Endothelial cell of umbilical vein (primary cell): ENCODE data around the gene PTGDR2. TPM values are rescaled to one million over a fixed set of nuclear protein-coding genes. Genes with fewer than 3 reads are reported as not detected.

ENCODE experiments used
- BruUV-seq: library from RNA; stranded (reverse); fragments of 400-500 nt; replicated peaks from 2 replicates; lab custom pipeline; 2021; lab: Mats Ljungman, UMichigan
- CTCF ChIA-PET: fragments of 300-600, 350-600 bp; sonication (Branson Sonifier 250); formaldehyde crosslinking; loops from one replicate; lab custom pipeline; 2021; ENCODE audit warnings: antibody characterized with exemption, inconsistent platforms; lab: Charles Lee
- POLR2A ChIA-PET: fragments of 300-600, 350-600 bp; sonication (Branson Sonifier 250); formaldehyde crosslinking; loops from one replicate; lab custom pipeline; 2021; ENCODE audit warnings: antibody characterized with exemption, inconsistent platforms; lab: Charles Lee
- DNase-seq: peaks from one replicate; pipeline ENCODE4 v3.0.0-alpha.2; 2011; ENCODE audit warnings: low read depth, low spot score
- FAIRE-seq: peaks from 2 replicates; lab custom pipeline; 2011; peaks lifted over from hg19 to GRCh38; lab: Jason Lieb, UNC
- H2AFZ ChIP-seq: 2 replicates; pipeline ENCODE4 v1.6.0; 2012; ENCODE audit warnings: low read depth, low read length, control low read depth, inconsistent platforms
- H3K27ac ChIP-seq: 2 replicates; pipeline ENCODE4 v1.5.1; 2011; ENCODE audit warnings: low read depth, mild to moderate bottlenecking, control low read depth, low read length, moderate library complexity; ENCODE audit not compliant: insufficient read depth
- H3K27me3 ChIP-seq, 2 experiments: 2 replicates each; pipeline versions ENCODE4 v1.6.0 to v1.6.1; 2011; ENCODE audit warnings: low read length in 2 of 2, mixed read lengths in 1 of 2; ENCODE audit not compliant: control insufficient read depth in 2 of 2, insufficient read depth in 2 of 2
- H3K36me3 ChIP-seq, 2 experiments: 2 replicates in 1 of 2; 3 replicates in 1 of 2; pipeline ENCODE4 v1.5.1; 2011; ENCODE audit warnings: low read length in 2 of 2, mild to moderate bottlenecking in 1 of 2, moderate library complexity in 1 of 2; ENCODE audit not compliant: control insufficient read depth in 2 of 2, insufficient read depth in 2 of 2; ENCODE audit errors: extremely low read depth in 1 of 2
- H3K4me1 ChIP-seq: 3 replicates; pipeline ENCODE4 v1.5.1; 2011; ENCODE audit warnings: mild to moderate bottlenecking, low read length; ENCODE audit not compliant: control insufficient read depth, insufficient read depth; ENCODE audit errors: extremely low read depth
- H3K4me2 ChIP-seq: 2 replicates; pipeline ENCODE4 v1.6.1; 2011; ENCODE audit warnings: low read length, control low read depth, mixed read lengths; ENCODE audit not compliant: insufficient read depth
- H3K4me3 ChIP-seq, 3 experiments: fragments of 200-600 bp in 1 of 3; sonication (generic), shearing (Covaris generic) in 1 of 3; replicated peaks in 1 of 3; 2 replicates each; pipeline ENCODE4 v1.5.1; 2011 to 2016; ENCODE audit warnings: control low read depth in 3 of 3, low read length in 3 of 3, mild to moderate bottlenecking in 2 of 3, inconsistent platforms in 1 of 3, low read depth in 1 of 3, moderate library complexity in 1 of 3; ENCODE audit not compliant: insufficient read depth in 1 of 3
- H3K79me2 ChIP-seq: 2 replicates; pipeline ENCODE4 v1.6.0; 2012; ENCODE audit warnings: low read length, inconsistent platforms; ENCODE audit not compliant: control insufficient read depth, insufficient read depth
- H3K9ac ChIP-seq: replicated peaks from 2 replicates; pipeline ENCODE3; 2011; ENCODE audit warnings: low read length, control low read depth; ENCODE audit not compliant: insufficient read depth; ENCODE audit errors: extremely low read depth
- H3K9me1 ChIP-seq: replicated peaks from 3 replicates; pipeline ENCODE4 v1.6.0; 2011; ENCODE audit warnings: mild to moderate bottlenecking, low read length; ENCODE audit not compliant: control insufficient read depth, insufficient read depth; ENCODE audit errors: extremely low read depth
- H3K9me3 ChIP-seq: replicated peaks from 2 replicates; pipeline ENCODE4 v1.5.1; 2012; ENCODE audit warnings: low read length, inconsistent platforms; ENCODE audit not compliant: control insufficient read depth, insufficient read depth
- H4K20me1 ChIP-seq: replicated peaks from 2 replicates; pipeline ENCODE3; 2011; ENCODE audit warnings: mild to moderate bottlenecking, low read length; ENCODE audit not compliant: control insufficient read depth, insufficient read depth; ENCODE audit errors: extremely low read depth
- EZH2 ChIP-seq: IDR thresholded peaks from 2 replicates; pipeline ENCODE4 v1.6.1; 2012; ENCODE audit warnings: borderline replicate concordance, low read depth, mild to moderate bottlenecking, moderate library complexity, low read length, inconsistent platforms; ENCODE audit not compliant: severe bottlenecking
- FOS ChIP-seq: IDR thresholded peaks from 2 replicates; pipeline ENCODE4 v1.6.1; 2011; ENCODE audit warnings: mild to moderate bottlenecking, low read length, moderate library complexity, borderline replicate concordance; ENCODE audit not compliant: insufficient read depth
- GATA2 ChIP-seq: IDR thresholded peaks from 2 replicates; pipeline ENCODE4 v1.7.0; 2011; ENCODE audit warnings: low read depth, mild to moderate bottlenecking, moderate library complexity, mixed read lengths, low read length; ENCODE audit not compliant: insufficient read length, insufficient read depth
- JUN ChIP-seq: IDR thresholded peaks from 2 replicates; pipeline ENCODE4 v1.6.1; 2011; ENCODE audit warnings: borderline replicate concordance, low read depth; ENCODE audit not compliant: insufficient read length, insufficient read depth
- MYC ChIP-seq: IDR thresholded peaks from one replicate; pipeline ENCODE4 v1.6.1; 2011; ENCODE audit warnings: mild to moderate bottlenecking, low read depth, low read length
- POLR2A ChIP-seq: IDR thresholded peaks from 2 replicates; pipeline ENCODE4 v1.6.1; 2012; ENCODE audit warnings: low read depth, mild to moderate bottlenecking, control low read depth, low read length
- POLR2AphosphoS5 ChIP-seq: IDR thresholded peaks from 2 replicates; pipeline ENCODE4 v1.6.1; 2012; ENCODE audit warnings: low read depth, mild to moderate bottlenecking, control low read depth, low read length, moderate library complexity; ENCODE audit not compliant: insufficient read depth
- dilution Hi-C: fragments of 300-500 bp; cut with MboI; formaldehyde crosslinking; loops from one replicate; pipeline ENCODE4 v1.15.0; 2019; ENCODE audit warnings: low sequenced_read_pairs; ENCODE audit not compliant: extremely low pct_ligation_motif_present
- intact Hi-C: fragments of 100-400 bp; cut with micrococcal nuclease; formaldehyde crosslinking; loops from one replicate; pipeline ENCODE4 v1.10.0; 2022
- polyA plus RNA-seq, 4 experiments: library from polyadenylated mRNA; depleted of rRNA in 3 of 4; stranded (reverse) in 3 of 4; unstranded in 1 of 4; fragments of >200 nt; gene quantifications; 2 replicates each; pipeline versions ENCODE4 v1.2.1 to v1.2.3, GENCODE V29; 2011 to 2012; ENCODE audit warnings: missing spikeins in 1 of 4
- total RNA-seq: library from RNA; stranded (reverse); gene quantifications from 2 replicates; pipeline ENCODE4 v1.2.3, GENCODE V29; 2021
- TF ChIP-seq, protein P1 (sequence below), 2 donors: IDR thresholded peaks; 1 replicate in 1 of 2; 2 replicates in 1 of 2; pipeline ENCODE4 v1.5.1; 2011; ENCODE audit warnings: low read length in 2 of 2, mild to moderate bottlenecking in 2 of 2, moderate library complexity in 2 of 2, control low read depth in 1 of 2, inconsistent platforms in 1 of 2, low read depth in 1 of 2; ENCODE audit not compliant: insufficient read depth in 1 of 2; ENCODE audit errors: extremely low read depth in 1 of 2
- TF ChIP-seq, protein P2 (sequence below): IDR thresholded peaks from 2 replicates; pipeline ENCODE4 v1.6.1; 2011; ENCODE audit not compliant: insufficient read depth, insufficient read length

PTGDR2 gene
- total and polyA plus RNA-seq, 2 donors (not counting 3 experiments of a cell fraction or from before 2014, with no cell fraction given): 0.15 TPM; not detected in 1

DNA sequence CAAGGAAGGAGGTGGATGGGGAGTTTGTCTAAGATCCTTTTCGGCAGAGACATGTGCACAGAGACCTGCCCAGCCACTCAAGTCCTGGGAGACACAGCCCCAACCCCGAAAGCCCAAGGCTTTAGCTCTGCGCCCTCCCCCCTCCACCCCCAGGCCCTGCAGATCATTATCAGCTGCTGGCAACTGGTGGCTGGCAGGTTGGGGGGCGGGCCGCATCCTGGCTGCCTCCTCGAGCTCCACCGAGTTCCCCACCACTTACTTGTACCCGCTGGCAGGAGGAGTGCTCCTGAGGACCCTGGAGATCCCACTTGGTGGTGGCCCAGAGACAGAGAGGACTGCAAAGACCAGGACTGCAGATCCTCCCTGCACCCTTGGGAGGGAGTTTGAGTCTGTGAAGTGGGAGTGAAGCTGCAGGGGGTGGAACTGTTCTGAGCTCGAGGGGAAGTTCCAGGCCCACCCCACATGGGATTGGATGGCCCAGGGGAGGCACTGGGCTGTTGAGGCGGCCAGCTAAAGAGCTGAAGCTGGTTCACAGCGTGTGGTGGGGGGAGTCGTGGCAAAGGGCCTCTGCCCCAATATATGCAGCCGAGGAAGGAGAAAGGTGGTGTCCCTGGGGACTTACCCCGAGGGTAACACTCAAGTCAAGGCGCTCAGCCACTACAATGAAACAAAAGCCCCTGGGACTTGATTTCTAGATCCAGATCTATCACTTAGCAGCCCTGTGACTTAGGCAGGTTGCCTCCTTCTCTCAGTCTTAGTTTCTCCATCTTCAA lies 33.7 kb downstream of the PTGDR2 start:
- CTCF ChIA-PET: interaction anchor here (1.2 to 3.6 kb wide), 4 partner anchors 9 to 78 kb away, joined by 3 to 26 read pairs (median 10); no protein-coding TSS in a partner anchor
- BruUV-seq: no TSS peak

DNA sequence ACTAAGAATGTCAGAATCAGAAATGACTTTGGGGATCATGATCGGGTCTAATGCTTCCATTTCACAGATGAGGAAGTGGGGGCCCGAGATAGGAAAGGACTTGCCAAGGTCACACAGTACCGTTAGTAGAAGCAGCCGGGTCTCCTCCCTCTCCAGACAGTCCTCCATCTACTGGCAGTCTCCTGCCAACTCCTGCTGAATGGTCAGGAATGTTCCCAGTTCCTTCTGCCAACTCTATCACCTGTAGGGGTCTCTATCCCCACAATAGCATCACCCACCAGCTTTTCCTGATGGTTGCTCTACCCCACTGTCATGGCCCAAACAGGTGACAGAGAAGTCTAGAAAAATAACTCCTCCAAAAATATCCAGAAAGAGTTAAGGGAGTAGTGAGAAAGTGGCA lies 37.7 kb downstream of the PTGDR2 start:
- Histone ChIP-seq H2AFZ (no peak overlapping the region), H3K27me3 (no peaks in the 10 kb centered on the region), H3K9ac (no peak overlapping the region), H4K20me1 (no peaks in the 10 kb centered on the region), H3K27ac (no peak overlapping the region), H3K36me3 (no peaks in the 10 kb centered on the region), H3K4me1 (no peaks in the 10 kb centered on the region), H3K4me2 (no peak overlapping the region), H3K4me3 (no peak overlapping the region), H3K79me2 (no peaks in the 10 kb centered on the region), H3K9me1 (no peaks in the 10 kb centered on the region), H3K9me3 (no peaks in the 10 kb centered on the region)
- TF ChIP-seq, protein P1, sequence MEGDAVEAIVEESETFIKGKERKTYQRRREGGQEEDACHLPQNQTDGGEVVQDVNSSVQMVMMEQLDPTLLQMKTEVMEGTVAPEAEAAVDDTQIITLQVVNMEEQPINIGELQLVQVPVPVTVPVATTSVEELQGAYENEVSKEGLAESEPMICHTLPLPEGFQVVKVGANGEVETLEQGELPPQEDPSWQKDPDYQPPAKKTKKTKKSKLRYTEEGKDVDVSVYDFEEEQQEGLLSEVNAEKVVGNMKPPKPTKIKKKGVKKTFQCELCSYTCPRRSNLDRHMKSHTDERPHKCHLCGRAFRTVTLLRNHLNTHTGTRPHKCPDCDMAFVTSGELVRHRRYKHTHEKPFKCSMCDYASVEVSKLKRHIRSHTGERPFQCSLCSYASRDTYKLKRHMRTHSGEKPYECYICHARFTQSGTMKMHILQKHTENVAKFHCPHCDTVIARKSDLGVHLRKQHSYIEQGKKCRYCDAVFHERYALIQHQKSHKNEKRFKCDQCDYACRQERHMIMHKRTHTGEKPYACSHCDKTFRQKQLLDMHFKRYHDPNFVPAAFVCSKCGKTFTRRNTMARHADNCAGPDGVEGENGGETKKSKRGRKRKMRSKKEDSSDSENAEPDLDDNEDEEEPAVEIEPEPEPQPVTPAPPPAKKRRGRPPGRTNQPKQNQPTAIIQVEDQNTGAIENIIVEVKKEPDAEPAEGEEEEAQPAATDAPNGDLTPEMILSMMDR (IDR thresholded peaks at IDR 0.05; ENCODE audit: extremely low read depth in 1 of 2, insufficient read depth in 1 of 2, low read depth in 1 of 2, low read length in 2 of 2): no peak
- TF ChIP-seq POLR2A (no peak), POLR2AphosphoS5 (no peak), GATA2 (no peak), EZH2 (no peak), MYC (no peak), FOS (no peak), JUN (no peak)
- TF ChIP-seq, protein P2, sequence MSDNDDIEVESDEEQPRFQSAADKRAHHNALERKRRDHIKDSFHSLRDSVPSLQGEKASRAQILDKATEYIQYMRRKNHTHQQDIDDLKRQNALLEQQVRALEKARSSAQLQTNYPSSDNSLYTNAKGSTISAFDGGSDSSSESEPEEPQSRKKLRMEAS: no peak
- DNase-seq (no peak), FAIRE-seq (no peak)
- intact Hi-C loops: no loop called here
- ChIA-PET POLR2A (no interaction called here), CTCF (interaction anchor here (1.5 to 1.6 kb wide), 2 partner anchors 7 to 13 kb away, joined by 3 read pairs; no protein-coding TSS in a partner anchor)
- dilution Hi-C loops: no loop called here
- BruUV-seq: no TSS peak

More for the DNA sequence above, 33.7 kb downstream of the PTGDR2 start:
- FAIRE-seq (no peak), DNase-seq (no peak)
- intact Hi-C loops (loop anchor here (10.0 kb wide), 1 partner anchor 797 kb away; no protein-coding TSS in a partner anchor), dilution Hi-C loops (no loop called here)
- Histone ChIP-seq H3K36me3 (no peaks in the 10 kb centered on the region), H3K4me2 (no peak overlapping the region), H4K20me1 (no peaks in the 10 kb centered on the region), H3K9me1 (no peaks in the 10 kb centered on the region), H3K9me3 (no peaks in the 10 kb centered on the region), H3K79me2 (no peaks in the 10 kb centered on the region), H3K27me3 (no peaks in the 10 kb centered on the region), H3K4me3 (no peak overlapping the region), H3K4me1 (no peaks in the 10 kb centered on the region), H2AFZ (no peak overlapping the region), H3K9ac (no peak overlapping the region), H3K27ac (no peak overlapping the region)
- POLR2A ChIA-PET: no interaction called here
- TF ChIP-seq GATA2 (no peak), JUN (no peak), POLR2AphosphoS5 (no peak), FOS (no peak), POLR2A (no peak), MYC (no peak)
